Tibial artery (tissue), 4 donors: ENCODE measurements around the gene FASN.

Experiments
- DNase-seq, 2 donors: peaks; one replicate each; pipeline ENCODE4 v3.0.0-alpha.2; 2019
- H3K27ac ChIP-seq, 2 donors: fragments of 200-600 bp; sonication (generic) in 1 of 2; 1 replicate in 1 of 2; 2 replicates in 1 of 2; pipeline ENCODE4 v1.5.1; 2018 to 2019; ENCODE audit warnings: mild to moderate bottlenecking in 1 of 2
- H3K27me3 ChIP-seq, 2 donors: fragments of 200-600 bp; sonication (generic) in 1 of 2; one replicate each; pipeline versions ENCODE4 v1.5.1 to v1.6.0; 2016 to 2019
- H3K36me3 ChIP-seq, 3 donors: fragments of 200-600 bp; sonication (generic) in 2 of 3; one replicate each; pipeline ENCODE4 v1.5.1; 2016 to 2019; ENCODE audit warnings: mild to moderate bottlenecking in 2 of 3
- H3K4me1 ChIP-seq, 4 donors: fragments of 200-600 bp; sonication (generic) in 2 of 4; 1 replicate in 3 of 4; 2 replicates in 1 of 4; pipeline ENCODE4 v1.5.1; 2016 to 2019
- H3K4me3 ChIP-seq, 2 donors: fragments of 200-600 bp; sonication (generic) in 1 of 2; 1 replicate in 1 of 2; 2 replicates in 1 of 2; pipeline ENCODE4 v1.5.1; 2018 to 2019; ENCODE audit warnings: mild to moderate bottlenecking in 2 of 2
- H3K9me3 ChIP-seq, 3 donors: fragments of 200-600 bp; sonication (generic) in 1 of 3; one replicate each; pipeline ENCODE4 v1.5.1; 2016 to 2019
- intact Hi-C: fragments of 100-400 bp; cut with DNase I; formaldehyde crosslinking; loops from one replicate; pipeline ENCODE4 v1.15.0; 2023; ENCODE audit warnings: low total_unique reads
- TF ChIP-seq, protein P1 (sequence below), 2 experiments: fragments of 200-600 bp in 1 of 2; fragments of 450-650 bp in 1 of 2; IDR thresholded peaks; one replicate each; pipeline ENCODE4 v1.5.1; 2017 to 2019; ENCODE audit warnings: antibody characterized with exemption in 2 of 2, mild to moderate bottlenecking in 1 of 2, moderate library complexity in 1 of 2

The FASN gene

DNA sequence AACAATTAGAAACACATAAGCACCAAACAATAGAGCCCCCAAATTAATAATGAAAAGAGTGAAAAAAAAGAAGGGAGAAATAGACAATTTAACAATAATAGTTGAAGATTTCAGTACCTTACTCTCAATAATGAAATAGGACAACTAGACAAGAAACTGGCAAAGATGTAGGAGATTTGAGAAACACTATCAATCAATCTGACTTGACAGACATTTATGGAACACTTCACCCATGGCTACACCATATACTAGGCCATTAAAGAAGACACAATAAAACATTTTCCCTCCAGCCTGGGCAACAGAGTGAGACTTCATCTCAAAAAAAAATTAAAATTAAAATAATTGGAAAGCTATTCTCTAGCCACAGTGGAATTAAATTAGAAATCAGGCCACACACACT lies 27.4 kb downstream of the FASN start:
- H3K27me3 ChIP-seq, result no peaks in the 10 kb centered on the region
- intact Hi-C loops, result no loop called here

DNA sequence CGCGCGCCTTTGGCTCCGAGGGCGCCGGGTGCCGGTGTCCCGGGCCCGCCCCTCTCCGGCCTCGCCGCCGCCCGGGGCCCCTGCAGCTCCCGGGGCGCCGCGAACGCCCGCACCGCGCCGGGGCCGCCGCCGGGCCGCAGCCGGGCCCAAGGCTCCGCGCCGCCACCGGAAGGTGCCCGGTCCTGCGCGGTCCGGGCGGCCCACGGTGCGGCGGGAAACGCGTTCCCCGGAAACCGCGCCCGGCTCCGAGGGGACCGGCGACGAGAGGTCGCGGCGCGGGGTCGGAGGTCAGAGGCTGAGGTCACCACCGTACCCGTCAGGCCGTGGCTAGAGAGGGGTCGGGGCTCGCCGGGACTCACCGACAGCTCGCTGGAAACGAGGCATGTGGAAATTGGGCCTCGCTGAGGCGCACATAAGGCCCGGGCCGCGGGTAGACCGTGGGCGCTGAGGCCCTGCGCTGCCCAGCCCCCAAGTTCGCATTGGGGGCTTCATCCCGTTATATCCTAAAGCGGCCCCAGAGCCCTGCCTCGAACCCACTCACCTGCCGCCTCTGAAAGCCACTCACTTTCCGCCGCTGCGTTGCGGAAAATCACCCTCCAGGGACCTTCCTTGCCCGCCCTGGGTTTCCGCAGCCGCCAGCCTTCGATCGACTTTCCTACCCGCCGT lies 32.3 kb downstream of the FASN start, which contains the start of gene DUS1L:
Gene DUS1L, minus strand, starts transcription at position 167 of the 666 bp plus-strand sequence. CDS start 745 bp downstream, outside the sequence.
- no peaks in the 10 kb centered on the region for H3K27me3 ChIP-seq
- H3K9me3 ChIP-seq, result no peaks in the 10 kb centered on the region
- peak within 1 kb of the TSS; percentile 72 to 97 for H3K4me3 ChIP-seq
- TF ChIP-seq, protein P1, sequence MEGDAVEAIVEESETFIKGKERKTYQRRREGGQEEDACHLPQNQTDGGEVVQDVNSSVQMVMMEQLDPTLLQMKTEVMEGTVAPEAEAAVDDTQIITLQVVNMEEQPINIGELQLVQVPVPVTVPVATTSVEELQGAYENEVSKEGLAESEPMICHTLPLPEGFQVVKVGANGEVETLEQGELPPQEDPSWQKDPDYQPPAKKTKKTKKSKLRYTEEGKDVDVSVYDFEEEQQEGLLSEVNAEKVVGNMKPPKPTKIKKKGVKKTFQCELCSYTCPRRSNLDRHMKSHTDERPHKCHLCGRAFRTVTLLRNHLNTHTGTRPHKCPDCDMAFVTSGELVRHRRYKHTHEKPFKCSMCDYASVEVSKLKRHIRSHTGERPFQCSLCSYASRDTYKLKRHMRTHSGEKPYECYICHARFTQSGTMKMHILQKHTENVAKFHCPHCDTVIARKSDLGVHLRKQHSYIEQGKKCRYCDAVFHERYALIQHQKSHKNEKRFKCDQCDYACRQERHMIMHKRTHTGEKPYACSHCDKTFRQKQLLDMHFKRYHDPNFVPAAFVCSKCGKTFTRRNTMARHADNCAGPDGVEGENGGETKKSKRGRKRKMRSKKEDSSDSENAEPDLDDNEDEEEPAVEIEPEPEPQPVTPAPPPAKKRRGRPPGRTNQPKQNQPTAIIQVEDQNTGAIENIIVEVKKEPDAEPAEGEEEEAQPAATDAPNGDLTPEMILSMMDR (IDR thresholded peaks at IDR 0.05), result peak in 1 of 2 experiments; percentile 9
- intact Hi-C loops, result no loop called here
- H3K36me3 ChIP-seq, result peaks cover 12 to 34% (median 30%) of the 10 kb centered on the region in 3 donors
- H3K4me1 ChIP-seq, result peaks cover 0 to 26% (median 19%) of the 10 kb centered on the region in 4 donors
- peak within 1 kb of the TSS; percentile 82 to 86 for H3K27ac ChIP-seq
- DNase-seq, result no peak

More for the DNA sequence above, 27.4 kb downstream of the FASN start:
- Histone ChIP-seq H3K9me3 (no peaks in the 10 kb centered on the region), H3K27ac (no peak overlapping the region), H3K36me3 (no peaks in the 10 kb centered on the region), H3K4me1 (peaks cover 0 to 8% (median 3%) of the 10 kb centered on the region in 4 donors), H3K4me3 (no peak overlapping the region)
- TF ChIP-seq, protein P1 (IDR thresholded peaks at IDR 0.05), result no peak
- DNase-seq, result no peak

DNA sequence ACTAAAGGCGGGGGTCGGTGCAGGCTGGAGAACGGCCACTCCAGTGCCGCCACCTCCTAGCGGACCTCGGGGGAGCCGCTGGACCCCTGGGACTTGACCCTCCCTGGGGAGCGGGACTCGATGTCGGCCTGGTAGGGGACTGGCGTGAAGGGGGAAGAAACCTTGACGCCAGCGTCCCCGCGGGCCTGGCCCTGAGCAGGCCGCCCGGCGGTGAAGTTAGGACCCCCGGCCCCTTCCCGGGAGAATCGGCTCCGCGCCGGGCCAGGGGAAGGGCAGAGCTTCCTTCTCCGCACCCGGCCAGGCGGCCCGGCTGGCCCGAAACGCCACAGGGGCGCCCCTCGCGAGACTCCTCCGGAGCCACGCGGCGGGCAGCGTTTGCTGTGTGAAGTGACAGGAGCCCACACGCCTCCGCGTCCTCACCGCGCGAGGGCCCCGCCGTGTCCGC lies 32.8 kb downstream of the FASN start:
- Histone ChIP-seq H3K4me3 (peak overlapping the region; percentile 72 to 97), H3K9me3 (no peaks in the 10 kb centered on the region), H3K27me3 (no peaks in the 10 kb centered on the region), H3K36me3 (peaks cover 16 to 39% (median 35%) of the 10 kb centered on the region in 3 donors), H3K27ac (peak overlapping the region; percentile 82 to 86), H3K4me1 (peaks cover 0 to 26% (median 19%) of the 10 kb centered on the region in 4 donors)
- TF ChIP-seq, protein P1 (IDR thresholded peaks at IDR 0.05), result no peak
- DNase-seq, result no peak
- intact Hi-C loops, result no loop called here

DNA sequence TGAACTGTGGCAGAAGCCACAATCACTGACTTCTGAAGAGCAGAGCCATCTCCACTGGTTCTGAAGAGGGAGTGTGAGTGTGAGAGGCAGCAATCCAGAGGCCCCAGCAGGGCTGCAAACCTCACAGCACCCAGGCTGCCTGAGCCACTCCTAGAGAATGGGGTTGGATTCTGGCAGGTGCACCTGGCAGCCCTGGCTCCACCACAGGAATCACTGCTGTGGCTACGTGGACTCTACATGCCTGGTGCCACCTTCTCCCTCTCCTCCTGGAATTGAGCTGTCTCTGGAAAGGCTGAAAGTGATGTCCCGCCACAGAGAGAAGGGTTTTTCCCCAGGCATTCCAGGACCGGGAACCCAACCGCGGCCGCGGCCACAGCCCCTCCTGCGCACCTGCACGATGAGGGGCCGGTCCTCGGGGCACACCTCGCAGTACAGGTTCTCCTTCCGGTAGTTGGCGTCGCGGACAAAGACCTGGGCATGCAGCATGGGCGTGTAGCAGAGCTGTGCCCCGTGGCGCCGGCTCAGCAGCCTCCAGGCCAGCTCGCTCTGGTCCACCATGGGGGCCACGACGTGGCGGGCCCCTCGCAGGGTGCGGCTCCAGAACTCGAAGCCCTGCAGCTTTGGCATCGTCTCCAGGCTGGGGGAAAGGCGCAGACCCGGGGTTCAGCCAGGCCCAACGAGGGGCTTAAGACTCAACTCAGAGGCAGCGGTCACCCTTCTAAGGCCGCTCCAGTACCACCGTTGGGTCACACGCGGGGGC lies 33.4 kb downstream of the FASN start:
- intact Hi-C loops, result no loop called here
- Histone ChIP-seq H3K27ac (peak overlapping the region; percentile 82 to 86), H3K27me3 (no peaks in the 10 kb centered on the region), H3K9me3 (no peaks in the 10 kb centered on the region), H3K4me3 (peak overlapping the region; percentile 72 to 97), H3K4me1 (peaks cover 0 to 26% (median 19%) of the 10 kb centered on the region in 4 donors), H3K36me3 (peaks cover 16 to 45% (median 40%) of the 10 kb centered on the region in 3 donors)
- no peak for DNase-seq
- TF ChIP-seq, protein P1 (IDR thresholded peaks at IDR 0.05), result no peak

DNA sequence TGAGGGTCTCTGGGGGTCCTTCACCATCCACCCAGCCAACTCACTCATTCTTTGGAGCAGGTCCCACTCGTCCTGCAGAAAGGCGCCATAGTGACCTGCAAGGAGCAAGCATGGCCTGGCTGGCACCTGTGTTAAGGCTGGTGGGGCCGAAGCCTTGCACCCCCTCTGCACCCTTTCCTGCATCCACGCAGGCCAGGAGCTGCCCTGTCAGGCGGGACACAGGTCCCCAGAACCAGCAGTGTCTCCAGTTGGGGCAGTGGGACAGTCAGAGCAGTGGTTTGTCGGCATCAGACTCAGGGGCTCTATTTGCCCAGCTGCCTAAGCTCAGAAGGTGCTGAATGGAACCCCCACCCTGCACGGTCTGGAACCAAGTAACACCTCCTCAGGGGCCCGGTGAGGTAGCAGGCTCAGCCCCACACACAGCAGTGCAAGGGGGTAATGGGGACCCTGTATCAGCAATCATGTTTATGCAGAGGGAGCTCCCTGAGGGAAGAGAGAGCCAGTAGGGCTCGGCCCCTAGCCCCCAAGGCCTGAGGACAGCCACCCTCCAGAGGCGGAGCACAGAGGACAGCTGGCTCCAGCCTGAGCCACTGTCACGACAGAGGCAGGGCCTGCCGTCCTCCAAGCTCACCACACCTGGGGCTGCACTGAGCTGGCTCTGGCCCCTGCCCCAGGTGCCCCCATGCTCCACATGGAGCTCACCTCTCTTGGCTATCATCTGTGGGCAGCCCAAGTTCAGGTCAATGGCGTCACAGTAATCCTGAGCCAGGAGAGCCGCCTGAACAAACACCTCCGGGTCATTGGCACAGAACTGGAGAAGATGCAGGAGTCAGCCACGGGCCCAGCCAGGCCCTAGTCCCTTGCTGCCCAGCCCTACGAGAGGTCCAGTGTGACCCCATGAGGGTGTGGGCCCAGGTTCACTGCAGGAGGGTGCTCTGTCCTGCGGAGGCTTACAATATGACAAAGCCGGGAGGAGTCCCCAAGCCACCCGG lies 34.3 kb downstream of the FASN start:
- Histone ChIP-seq H3K27ac (peak overlapping the region in 1 of 2 donors; percentile 86), H3K4me1 (peaks cover 0 to 26% (median 19%) of the 10 kb centered on the region in 4 donors), H3K27me3 (no peaks in the 10 kb centered on the region), H3K36me3 (peaks cover 16 to 54% (median 47%) of the 10 kb centered on the region in 3 donors), H3K4me3 (peak overlapping the region in 1 of 2 donors; percentile 72), H3K9me3 (no peaks in the 10 kb centered on the region)
- intact Hi-C loops, result no loop called here
- TF ChIP-seq, protein P1 (IDR thresholded peaks at IDR 0.05), result no peak
- DNase-seq, result no peak
